ENCODE results near the gene HOXB3.

- TF ChIP-seq CTCF (IDR thresholded peaks at IDR 0.05) (no peak), POLR2A (IDR thresholded peaks at IDR 0.05) (no peak)
Observed at GRCh38 chr17:48588528-48588927, 1.5 kb downstream of the HOXB3 start.
